ENCODE data around the gene PROM2.

The PROM2 gene

GRCh38 chr2:95305380-95306061 lies 31.3 kb downstream of the PROM2 start:
- FAIRE-seq (no peak), DNase-seq (ENCODE audit: insufficient read length, low spot score) (no peak)

GRCh38 chr2:95306336-95306895 lies 32.2 kb downstream of the PROM2 start:
- no peak for DNase-seq (ENCODE audit: insufficient read length, low spot score)
- FAIRE-seq = no peak

- DNase-seq (ENCODE audit: insufficient read length, low spot score) (no peak), FAIRE-seq (no peak)
Observed at GRCh38 chr2:95307036-95307435, 32.8 kb downstream of the PROM2 start.

- FAIRE-seq (no peak), DNase-seq (ENCODE audit: insufficient read length, low spot score) (no peak)
Observed at GRCh38 chr2:95307878-95308277, 33.6 kb downstream of the PROM2 start.

- no peak for FAIRE-seq
- DNase-seq (ENCODE audit: insufficient read length, low spot score) = no peak
Observed at GRCh38 chr2:95308426-95308990, 34.3 kb downstream of the PROM2 start.

- DNase-seq (ENCODE audit: insufficient read length, low spot score) (no peak), FAIRE-seq (no peak)
Observed at GRCh38 chr2:95309599-95309998, 35.4 kb downstream of the PROM2 start.

- FAIRE-seq (no peak), DNase-seq (ENCODE audit: insufficient read length, low spot score) (no peak)
Observed at GRCh38 chr2:95310216-95310615, 36.0 kb downstream of the PROM2 start.

GRCh38 chr2:95310651-95311050 lies 36.4 kb downstream of the PROM2 start:
- FAIRE-seq = no peak

GRCh38 chr2:95311815-95312542 lies 37.7 kb downstream of the PROM2 start:
- no peak for DNase-seq (ENCODE audit: insufficient read length, low spot score)
- FAIRE-seq = no peak

More at GRCh38 chr2:95310651-95311050, 36.4 kb downstream of the PROM2 start:
- DNase-seq (ENCODE audit: insufficient read length, low spot score) = no peak

- no peak for FAIRE-seq
- no peak for DNase-seq (ENCODE audit: insufficient read length, low spot score)
Observed at GRCh38 chr2:95312543-95313201, 38.4 kb downstream of the PROM2 start.

- DNase-seq (ENCODE audit: insufficient read length, low spot score) (no peak), FAIRE-seq (no peak)
Observed at GRCh38 chr2:95313296-95314131, 39.3 kb downstream of the PROM2 start.

- DNase-seq (ENCODE audit: insufficient read length, low spot score) = no peak
- no peak for FAIRE-seq
Observed at GRCh38 chr2:95314598-95314963, 40.3 kb downstream of the PROM2 start.

- DNase-seq (ENCODE audit: insufficient read length, low spot score) = peak; percentile 35
- FAIRE-seq = no peak
Observed at GRCh38 chr2:95314964-95315611, 40.8 kb downstream of the PROM2 start.

- no peak for FAIRE-seq
- no peak for DNase-seq (ENCODE audit: insufficient read length, low spot score)
Observed at GRCh38 chr2:95315801-95316411, 41.7 kb downstream of the PROM2 start.

GRCh38 chr2:95316466-95317122 lies 42.3 kb downstream of the PROM2 start:
- no peak for DNase-seq (ENCODE audit: insufficient read length, low spot score)
- no peak for FAIRE-seq

GRCh38 chr2:95317123-95317500 lies 42.9 kb downstream of the PROM2 start:
- DNase-seq (ENCODE audit: insufficient read length, low spot score) = no peak

GRCh38 chr2:95317665-95318425 lies 43.6 kb downstream of the PROM2 start:
- FAIRE-seq = no peak
- DNase-seq (ENCODE audit: insufficient read length, low spot score) = no peak

More at GRCh38 chr2:95317123-95317500, 42.9 kb downstream of the PROM2 start:
- FAIRE-seq = no peak

All from GM19239 (cell line).